Tibial nerve (tissue), 4 donors: ENCODE data around the gene SCN9A. TPM values are rescaled to one million over a fixed set of nuclear protein-coding genes. Genes with fewer than 3 reads are reported as not detected.

Experiments
- DNase-seq, 2 donors: peaks; one replicate each; pipeline ENCODE4 v3.0.0-alpha.2; 2019; ENCODE audit warnings: low spot score in 2 of 2
- H3K27ac ChIP-seq, 4 donors: fragments of 200-600 bp; sonication (generic) in 3 of 4; one replicate each; pipeline ENCODE4 v1.5.1; 2017 to 2019; ENCODE audit warnings: mild to moderate bottlenecking in 1 of 4
- H3K27me3 ChIP-seq, 2 donors: fragments of 200-600 bp; sonication (generic) in 1 of 2; one replicate each; pipeline versions ENCODE4 v1.5.1 to v1.6.0; 2017 to 2019
- H3K36me3 ChIP-seq, 3 donors: fragments of 200-600 bp; sonication (generic); one replicate each; pipeline ENCODE4 v1.5.1; 2018 to 2019
- H3K4me1 ChIP-seq, 4 donors: fragments of 200-600 bp; sonication (generic) in 3 of 4; one replicate each; pipeline ENCODE4 v1.5.1; 2017 to 2019
- H3K4me3 ChIP-seq, 4 donors: fragments of 200-600 bp; sonication (generic) in 3 of 4; one replicate each; pipeline ENCODE4 v1.5.1; 2017 to 2019; ENCODE audit warnings: mild to moderate bottlenecking in 1 of 4, moderate library complexity in 1 of 4
- H3K9me3 ChIP-seq, 4 donors: fragments of 200-600 bp; sonication (generic) in 3 of 4; one replicate each; pipeline ENCODE4 v1.5.1; 2017 to 2019
- EP300 ChIP-seq, 2 donors: sonication (generic); formaldehyde crosslinking; IDR thresholded peaks; one replicate each; pipeline ENCODE4 v1.6.1; 2017; ENCODE audit warnings: antibody characterized with exemption in 2 of 2, mild to moderate bottlenecking in 1 of 2
- POLR2A ChIP-seq, 2 donors: fragments of 450-650 bp; IDR thresholded peaks; one replicate each; pipeline ENCODE4 v1.6.1; 2017; ENCODE audit warnings: antibody characterized with exemption in 2 of 2, mild to moderate bottlenecking in 2 of 2, moderate library complexity in 2 of 2
- WGBS, 2 donors: methylation state at CpG; one replicate each; pipeline ENCODE4 v1.1.5; 2018; 5-methylcytosine and 5-hydroxymethylcytosine counted together
- total RNA-seq, 4 donors: library from RNA; depleted of rRNA; stranded (reverse); fragments of >200 nt; gene quantifications; one replicate each; pipeline ENCODE4 v1.1.0, GENCODE V29; 2016
- TF ChIP-seq, protein P1 (sequence below), 5 experiments: fragments of 200-600 bp in 3 of 5; fragments of 450-650 bp in 2 of 5; sonication (generic) in 3 of 5; IDR thresholded peaks; one replicate each; pipeline ENCODE4 v1.5.1; 2016 to 2019; ENCODE audit warnings: antibody characterized with exemption in 5 of 5, mild to moderate bottlenecking in 3 of 5, moderate library complexity in 2 of 5

SCN9A gene
- total RNA-seq, 4 donors from 2014 or later: 8.2 to 36.1 (median 17.2) TPM

DNA sequence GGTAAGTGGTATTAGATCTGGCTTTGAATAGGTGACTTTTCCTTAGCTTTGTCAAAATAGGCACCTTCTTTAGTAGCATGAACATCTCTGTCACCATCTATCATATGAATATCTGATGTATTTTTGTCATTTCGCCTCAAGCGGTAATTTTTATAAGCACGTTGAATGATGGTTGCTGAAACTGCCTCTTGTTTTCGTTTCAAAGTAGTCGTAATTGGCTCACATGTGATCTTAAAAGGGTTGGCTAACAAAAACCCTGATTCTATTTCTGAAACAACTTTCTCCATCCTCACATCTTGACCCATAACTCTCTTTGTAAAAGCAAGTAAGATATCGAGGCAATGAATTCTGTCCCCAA is 29.8 kb upstream of the SCN9A start:
- no peaks in the 10 kb centered on the region for H3K36me3 ChIP-seq
- no peak overlapping the region for H3K27ac ChIP-seq
- no peak overlapping the region for H3K4me3 ChIP-seq
- no peak for DNase-seq
- TF ChIP-seq POLR2A (IDR thresholded peaks at IDR 0.05): no peak
- no peak for TF ChIP-seq EP300 (IDR thresholded peaks at IDR 0.05)
- TF ChIP-seq, protein P1, sequence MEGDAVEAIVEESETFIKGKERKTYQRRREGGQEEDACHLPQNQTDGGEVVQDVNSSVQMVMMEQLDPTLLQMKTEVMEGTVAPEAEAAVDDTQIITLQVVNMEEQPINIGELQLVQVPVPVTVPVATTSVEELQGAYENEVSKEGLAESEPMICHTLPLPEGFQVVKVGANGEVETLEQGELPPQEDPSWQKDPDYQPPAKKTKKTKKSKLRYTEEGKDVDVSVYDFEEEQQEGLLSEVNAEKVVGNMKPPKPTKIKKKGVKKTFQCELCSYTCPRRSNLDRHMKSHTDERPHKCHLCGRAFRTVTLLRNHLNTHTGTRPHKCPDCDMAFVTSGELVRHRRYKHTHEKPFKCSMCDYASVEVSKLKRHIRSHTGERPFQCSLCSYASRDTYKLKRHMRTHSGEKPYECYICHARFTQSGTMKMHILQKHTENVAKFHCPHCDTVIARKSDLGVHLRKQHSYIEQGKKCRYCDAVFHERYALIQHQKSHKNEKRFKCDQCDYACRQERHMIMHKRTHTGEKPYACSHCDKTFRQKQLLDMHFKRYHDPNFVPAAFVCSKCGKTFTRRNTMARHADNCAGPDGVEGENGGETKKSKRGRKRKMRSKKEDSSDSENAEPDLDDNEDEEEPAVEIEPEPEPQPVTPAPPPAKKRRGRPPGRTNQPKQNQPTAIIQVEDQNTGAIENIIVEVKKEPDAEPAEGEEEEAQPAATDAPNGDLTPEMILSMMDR (IDR thresholded peaks at IDR 0.05): no peak
- H3K4me1 ChIP-seq: no peaks in the 10 kb centered on the region
- WGBS, 2 donors: 76 to 82% methylated on average over 6 of the region's 6 CpGs
- no peaks in the 10 kb centered on the region for H3K9me3 ChIP-seq
- H3K27me3 ChIP-seq: no peaks in the 10 kb centered on the region

DNA sequence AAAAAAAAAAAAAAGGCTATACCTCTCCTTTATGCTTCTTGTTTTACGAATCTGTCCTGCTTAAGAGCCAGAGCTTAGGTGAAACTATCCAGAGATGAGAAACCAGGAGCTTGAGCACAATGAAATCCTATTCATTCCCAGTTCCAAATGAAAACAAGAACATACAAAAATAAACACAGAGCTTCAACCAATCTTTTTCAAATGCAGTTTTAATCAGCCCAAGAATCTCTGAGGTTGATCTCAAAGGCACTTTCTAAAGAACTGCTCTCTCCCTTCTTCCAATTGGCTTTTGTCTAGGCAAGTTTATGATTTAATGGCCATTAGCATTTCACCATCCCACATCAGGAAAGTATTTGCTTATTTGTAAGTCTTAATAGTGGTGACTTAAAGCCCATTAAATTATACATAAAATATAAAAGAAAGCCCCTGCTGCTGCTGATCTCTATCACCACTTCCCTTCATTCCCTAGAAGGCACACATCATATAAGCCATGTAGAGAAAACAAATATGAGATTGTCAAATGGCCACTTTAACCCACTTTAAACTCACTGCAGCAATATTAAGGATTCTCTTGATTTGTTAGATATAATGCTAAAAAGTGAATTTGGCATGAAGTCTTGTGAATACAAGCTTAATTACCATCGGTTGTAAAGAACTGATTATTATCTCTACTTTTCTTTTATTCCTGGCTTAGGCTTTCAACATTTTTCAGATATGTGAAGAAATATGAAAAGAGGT is 29.3 kb upstream of the SCN9A start:
- H3K4me1 ChIP-seq: no peaks in the 10 kb centered on the region
- H3K27me3 ChIP-seq: no peaks in the 10 kb centered on the region
- TF ChIP-seq, protein P1 (IDR thresholded peaks at IDR 0.05): no peak
- TF ChIP-seq POLR2A (IDR thresholded peaks at IDR 0.05) (no peak), EP300 (IDR thresholded peaks at IDR 0.05) (no peak)
- no peaks in the 10 kb centered on the region for H3K9me3 ChIP-seq
- H3K4me3 ChIP-seq: no peak overlapping the region
- no peak overlapping the region for H3K27ac ChIP-seq
- no peaks in the 10 kb centered on the region for H3K36me3 ChIP-seq
- 69 to 73% methylated on average over 2 of the region's 2 CpGs for WGBS, 2 donors
- DNase-seq: no peak

DNA sequence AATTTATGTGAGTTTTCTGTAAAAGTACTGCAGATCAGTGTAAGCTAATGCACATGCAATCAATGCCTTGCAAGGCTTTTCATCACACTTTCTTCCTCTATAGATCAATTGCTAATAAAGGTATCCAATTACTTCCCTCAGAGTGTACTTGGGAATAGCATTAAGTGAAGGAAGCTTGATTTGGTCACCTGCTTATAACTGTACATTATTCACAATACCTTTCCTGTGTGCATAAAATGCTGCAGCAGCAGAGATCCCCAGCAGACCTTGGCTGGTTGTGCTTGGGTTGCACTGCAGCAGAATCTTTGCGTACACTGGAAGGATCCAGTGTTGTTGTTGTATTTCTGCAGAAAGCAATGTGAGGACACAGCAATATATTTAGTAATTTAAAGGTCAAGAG is 18.5 kb upstream of the SCN9A start:
- H3K36me3 ChIP-seq: no peaks in the 10 kb centered on the region
- DNase-seq: no peak

DNA sequence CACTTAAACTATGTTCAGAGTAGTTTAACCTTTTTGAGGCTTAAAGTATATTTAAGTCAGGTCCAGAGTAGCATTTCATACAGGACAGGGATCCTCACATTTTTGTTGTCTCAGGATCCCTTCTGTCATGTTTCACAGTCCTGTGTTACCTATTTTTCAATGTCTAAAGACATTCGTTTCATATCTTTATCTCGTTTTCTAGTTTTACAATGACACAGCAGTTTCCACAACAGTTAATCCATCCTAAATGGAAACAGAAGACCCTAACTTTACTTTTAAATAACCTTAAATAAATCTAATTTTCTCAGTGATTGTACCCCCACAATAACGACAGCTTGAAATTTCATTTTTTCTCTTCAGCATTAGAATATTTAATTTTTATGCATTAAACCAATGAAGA is 17.3 kb upstream of the SCN9A start:
- no peak for DNase-seq
- 89 to 93% methylated on average over 3 of the region's 3 CpGs for WGBS, 2 donors

More for the DNA sequence above, 18.5 kb upstream of the SCN9A start:
- Histone ChIP-seq H3K27me3 (no peaks in the 10 kb centered on the region), H3K9me3 (no peaks in the 10 kb centered on the region), H3K4me1 (no peaks in the 10 kb centered on the region), H3K4me3 (no peak overlapping the region), H3K27ac (no peak overlapping the region)
- TF ChIP-seq EP300 (IDR thresholded peaks at IDR 0.05) (no peak), POLR2A (IDR thresholded peaks at IDR 0.05) (no peak)
- TF ChIP-seq, protein P1 (IDR thresholded peaks at IDR 0.05): no peak
- WGBS, 2 donors: 93 to 94% methylated on average over 1 of the region's 1 CpG

DNA sequence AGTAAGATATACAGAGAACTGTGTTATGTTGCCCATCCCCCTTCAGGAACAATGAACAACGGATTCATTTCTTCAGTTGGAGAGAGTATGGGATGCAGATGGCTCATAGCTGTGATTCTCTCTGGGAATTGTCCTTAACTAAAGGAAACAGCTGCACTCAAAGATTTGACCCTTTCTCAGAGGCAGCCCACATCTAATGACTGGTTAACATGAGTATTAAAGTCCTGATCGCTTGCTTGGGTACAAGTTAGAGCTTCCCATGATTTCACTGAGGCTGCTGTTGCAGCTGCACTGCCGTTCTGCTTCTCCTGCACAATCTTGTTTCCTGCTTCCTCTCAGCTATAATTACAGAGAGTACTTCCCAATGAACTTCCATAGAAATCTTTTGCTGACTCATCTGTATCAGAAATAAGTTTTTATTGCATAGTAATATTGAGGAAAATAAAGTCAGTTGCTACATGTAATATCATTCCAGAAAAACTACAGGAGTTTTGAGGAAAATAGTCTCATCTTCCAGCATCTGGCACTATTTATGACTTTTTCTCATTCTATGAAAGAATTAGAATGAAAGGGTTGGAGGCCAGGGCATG is 12.8 kb upstream of the SCN9A start:
- TF ChIP-seq EP300 (IDR thresholded peaks at IDR 0.05) (no peak), POLR2A (IDR thresholded peaks at IDR 0.05) (no peak)
- TF ChIP-seq, protein P1 (IDR thresholded peaks at IDR 0.05): no peak
- WGBS, 2 donors: 19 to 22% methylated on average over 3 of the region's 3 CpGs
- H3K4me1 ChIP-seq: peaks cover 0 to 8% (median 0%) of the 10 kb centered on the region in 4 donors
- H3K27me3 ChIP-seq: no peaks in the 10 kb centered on the region
- no peaks in the 10 kb centered on the region for H3K36me3 ChIP-seq
- no peak overlapping the region for H3K4me3 ChIP-seq
- no peak overlapping the region for H3K27ac ChIP-seq
- H3K9me3 ChIP-seq: no peaks in the 10 kb centered on the region
- no peak for DNase-seq

More for the DNA sequence above, 17.3 kb upstream of the SCN9A start:
- no peak overlapping the region for H3K27ac ChIP-seq
- TF ChIP-seq EP300 (IDR thresholded peaks at IDR 0.05): no peak
- TF ChIP-seq, protein P1 (IDR thresholded peaks at IDR 0.05): no peak
- no peaks in the 10 kb centered on the region for H3K9me3 ChIP-seq
- H3K4me1 ChIP-seq: peaks cover 0 to 8% (median 0%) of the 10 kb centered on the region in 4 donors
- no peak overlapping the region for H3K4me3 ChIP-seq
- no peaks in the 10 kb centered on the region for H3K27me3 ChIP-seq
- H3K36me3 ChIP-seq: no peaks in the 10 kb centered on the region
